NCI-H146 treated with DMSO at 0.1 percent for 48 hours (cell line): ENCODE data around the gene BIN2.
A peak's percentile ranks its signal among the peaks of the same experiment; 100 is the strongest.
"Not testable (repeated sequence)": the region's sequence is repeated elsewhere in the genome, so short reads cannot be mapped to it uniquely, and the experiment has no call there.

Experiments
- DNase-seq: peaks from one replicate; lab custom pipeline; 2025; ENCODE audit not compliant: unreplicated experiment; lab: John Stamatoyannopoulos, UW

BIN2 gene

DNA sequence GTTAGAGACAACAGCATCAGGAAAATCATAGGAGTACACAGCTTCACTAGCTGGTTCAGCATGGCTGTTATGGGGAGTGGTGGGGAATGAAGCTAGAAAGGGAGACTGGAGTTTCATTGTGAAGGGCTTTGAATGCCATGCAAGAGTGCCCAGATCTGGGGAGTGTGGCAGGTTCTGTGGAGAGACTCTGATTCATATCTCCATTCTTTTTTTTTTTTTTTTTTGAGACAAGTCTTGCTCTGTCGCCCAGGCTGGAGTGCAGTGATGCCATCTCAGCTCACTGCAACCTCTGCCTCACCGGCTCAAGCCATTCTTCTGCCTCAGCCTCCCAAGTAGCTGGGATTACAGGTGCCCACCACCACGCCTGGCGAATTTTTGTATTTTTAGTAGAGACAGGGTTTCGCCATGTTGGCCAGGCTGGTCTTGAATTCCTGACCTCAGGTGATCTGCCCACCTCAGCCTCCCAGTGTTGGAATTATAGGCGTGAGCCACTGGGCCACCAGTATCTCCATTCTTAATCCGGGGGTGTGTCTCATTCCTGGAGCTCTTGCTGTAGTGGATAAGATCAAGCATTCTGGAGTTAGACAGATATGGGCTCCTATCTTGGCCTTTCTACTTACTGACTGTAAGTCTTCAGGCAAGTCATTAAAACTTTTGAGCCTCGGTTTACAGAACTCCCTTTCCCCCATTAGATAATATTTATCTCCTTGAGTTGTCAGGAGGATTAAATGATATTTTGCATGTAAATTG is 5.7 kb downstream of the BIN2 start:
- not testable (repeated sequence) for DNase-seq

GRCh38 chr12:51311389-51311788 is 12.6 kb downstream of the BIN2 start:
- no peak for DNase-seq

GRCh38 chr12:51307655-51308593 is 16.1 kb downstream of the BIN2 start:
- no peak for DNase-seq

- DNase-seq, result no peak
Observed at GRCh38 chr12:51306507-51306906, 17.5 kb downstream of the BIN2 start.

- not testable (repeated sequence) for DNase-seq
Observed at GRCh38 chr12:51300768-51301167, 23.2 kb downstream of the BIN2 start.

GRCh38 chr12:51295651-51296050 is 28.3 kb downstream of the BIN2 start:
- no peak for DNase-seq

DNA sequence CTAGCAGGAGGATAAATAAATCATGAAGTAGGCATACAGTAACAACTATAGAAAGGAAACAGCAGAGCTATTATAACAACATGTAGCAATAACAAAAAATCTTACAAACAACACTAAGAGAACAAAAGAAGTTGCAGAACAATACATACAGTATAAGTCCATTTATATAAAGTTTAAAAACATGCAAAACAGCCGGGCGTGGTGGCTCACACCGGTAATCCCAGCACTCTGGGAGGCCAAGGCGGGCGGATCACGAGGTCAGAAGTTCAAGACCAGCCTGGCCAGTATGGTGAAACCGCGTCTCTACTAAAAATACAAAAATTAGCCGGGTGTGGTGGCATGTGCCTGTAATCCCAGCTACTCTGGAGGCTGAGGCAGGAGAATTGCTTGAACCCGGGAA is 29.9 kb downstream of the BIN2 start:
- DNase-seq, result not testable (repeated sequence)

- no peak for DNase-seq
Observed at GRCh38 chr12:51293696-51294095, 30.3 kb downstream of the BIN2 start.

- DNase-seq, result not testable (repeated sequence)
Observed at GRCh38 chr12:51291603-51292513, 32.1 kb downstream of the BIN2 start.

DNA sequence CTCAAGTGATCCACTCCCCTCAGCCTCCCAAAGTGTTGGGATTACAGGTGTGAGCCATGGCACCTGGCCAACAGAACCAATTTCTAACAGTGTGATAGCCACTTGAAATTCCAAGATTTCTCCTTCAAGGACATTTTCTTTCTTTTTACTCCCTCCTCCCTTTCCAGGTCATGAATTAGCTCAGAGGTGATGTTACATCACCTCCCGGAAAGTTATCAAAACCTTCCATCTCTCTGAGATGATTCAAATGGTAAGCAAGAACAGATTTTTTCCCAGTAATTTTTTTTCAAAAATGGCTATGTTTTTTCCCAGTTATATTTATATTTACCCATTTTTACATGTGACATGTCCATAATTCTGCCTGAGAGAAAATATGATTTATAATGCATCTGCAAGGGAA is 38.1 kb downstream of the BIN2 start:
- no peak for DNase-seq

DNA sequence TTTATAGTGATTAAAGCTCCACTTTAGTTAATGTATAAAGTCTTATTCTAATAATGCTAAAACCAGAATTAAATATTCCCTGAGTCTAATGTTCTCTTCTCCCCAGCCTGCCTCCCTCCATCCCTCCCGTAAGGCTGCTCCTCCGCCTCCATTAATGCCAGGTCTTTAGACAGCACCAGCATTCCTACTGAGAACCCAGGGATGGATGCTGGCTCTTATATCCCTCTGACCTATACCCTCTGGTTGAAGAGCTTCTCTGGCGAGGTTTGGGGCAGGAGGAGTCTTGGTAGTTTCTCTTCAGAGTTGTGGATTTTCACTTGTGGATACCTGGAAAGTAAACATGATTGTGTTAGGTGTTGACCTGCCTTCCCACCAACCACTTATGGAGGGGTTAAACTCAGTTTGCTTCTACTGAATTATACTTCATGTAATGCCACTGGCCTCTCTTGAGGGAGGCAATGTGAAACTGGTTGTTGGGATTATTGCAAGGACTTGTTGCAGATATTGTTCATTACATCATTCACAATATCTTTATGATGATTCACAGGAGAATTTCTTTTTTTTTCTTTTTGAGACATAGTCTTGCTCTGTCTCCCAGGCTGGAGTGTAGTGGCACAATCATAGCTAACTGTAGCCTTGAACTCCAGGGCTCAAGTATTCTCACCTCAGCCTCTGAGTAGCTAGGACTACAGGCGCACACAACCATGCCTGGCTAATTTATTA is 42.6 kb downstream of the BIN2 start:
- no peak for DNase-seq

DNA sequence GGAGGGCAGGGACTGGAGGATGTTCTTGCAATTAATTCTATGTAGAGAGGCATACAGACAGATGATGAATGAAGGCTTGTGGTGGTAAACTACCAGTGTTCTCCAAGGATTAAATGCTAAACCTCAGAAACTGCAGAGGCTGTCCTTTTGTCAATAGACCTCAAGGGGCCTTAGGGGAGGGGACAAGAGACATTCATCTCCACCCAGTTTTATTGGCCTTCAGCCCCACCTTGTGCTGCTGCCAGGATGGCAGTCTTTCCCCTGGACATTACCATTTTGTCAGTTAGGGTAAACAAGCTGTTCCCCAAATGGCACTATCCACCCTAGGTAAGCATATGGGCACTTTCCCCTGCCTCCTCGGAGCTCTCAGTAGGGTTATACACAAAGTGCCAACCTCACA is 48.9 kb downstream of the BIN2 start:
- DNase-seq, result no peak

DNA sequence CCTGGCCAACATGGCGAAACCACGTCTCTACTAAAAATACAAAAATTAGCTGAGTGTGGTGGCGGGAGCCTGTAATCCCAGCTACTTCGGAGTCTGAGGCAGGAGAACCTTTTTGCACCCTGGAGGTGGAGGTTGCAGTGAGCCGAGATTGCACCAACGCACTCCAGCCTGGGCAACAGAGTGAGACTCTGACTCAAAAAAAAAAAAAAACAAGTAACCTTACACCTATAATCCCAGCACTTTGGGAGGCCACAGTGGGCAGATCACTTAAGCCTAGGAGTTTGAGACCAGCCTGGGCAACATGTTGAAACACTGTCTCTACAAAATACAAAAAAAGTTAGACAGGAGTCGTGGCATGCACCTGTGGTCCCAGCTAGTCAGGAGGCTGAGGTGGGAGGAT is 51.2 kb downstream of the BIN2 start:
- not testable (repeated sequence) for DNase-seq

- DNase-seq, result no peak
Observed at GRCh38 chr12:51270951-51271518, 52.9 kb downstream of the BIN2 start.

- peak; percentile 34 for DNase-seq
Observed at GRCh38 chr12:51270067-51270950, 53.7 kb downstream of the BIN2 start, which contains the start of gene SMAGP. Gene SMAGP, minus strand, starts transcription at chr12:51270415. Its CDS starts 1,137 bp downstream, at chr12:51269278.

GRCh38 chr12:51269174-51270066 is 54.6 kb downstream of the BIN2 start:
- peak; percentile 45 for DNase-seq

GRCh38 chr12:51265024-51265423 is 59.0 kb downstream of the BIN2 start:
- no peak for DNase-seq

DNA sequence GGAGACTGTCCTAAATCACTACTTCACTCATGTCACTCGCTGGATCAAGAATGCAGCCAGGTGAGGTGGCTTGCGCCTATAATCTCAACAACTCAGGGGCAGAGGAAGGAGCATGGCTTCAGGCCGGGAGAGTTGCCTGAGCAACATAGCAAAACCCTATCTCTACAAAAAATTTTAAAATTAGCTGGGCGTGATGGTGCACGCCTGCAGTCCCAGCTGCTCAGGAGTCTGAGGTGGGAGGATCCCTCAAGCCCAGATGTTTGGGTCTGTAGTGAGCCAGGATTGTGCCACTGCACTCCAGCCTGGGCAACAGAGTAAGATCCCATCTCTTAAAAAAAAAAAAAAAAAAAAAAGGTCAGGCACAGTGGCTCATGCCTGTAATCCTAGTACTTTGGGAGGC is 59.7 kb downstream of the BIN2 start:
- DNase-seq, result no peak
